ENCODE results near the gene DSE.

The DSE gene

GRCh38 chr6:116389357-116389756 is 18.6 kb downstream of the DSE start:
- no peak for DNase-seq

GRCh38 chr6:116390581-116390980 is 19.8 kb downstream of the DSE start:
- DNase-seq, result no peak

GRCh38 chr6:116392132-116393013 is 21.6 kb downstream of the DSE start:
- no peak for DNase-seq

- DNase-seq, result no peak
Measured at GRCh38 chr6:116393430-116393829, 22.7 kb downstream of the DSE start.

- no peak for DNase-seq
Measured at GRCh38 chr6:116395647-116396046, 24.9 kb downstream of the DSE start.

- DNase-seq, result no peak
Measured at GRCh38 chr6:116396441-116396840, 25.7 kb downstream of the DSE start.

GRCh38 chr6:116397914-116398313 is 27.2 kb downstream of the DSE start:
- no peak for DNase-seq

- DNase-seq, result no peak
Measured at GRCh38 chr6:116398316-116399010, 27.7 kb downstream of the DSE start.

- no peak for DNase-seq
Measured at GRCh38 chr6:116399287-116399686, 28.5 kb downstream of the DSE start.

GRCh38 chr6:116400328-116400727 is 29.6 kb downstream of the DSE start:
- DNase-seq, result no peak

- no peak for DNase-seq
Measured at GRCh38 chr6:116402108-116402937, 31.6 kb downstream of the DSE start.

- DNase-seq, result no peak
Measured at GRCh38 chr6:116403205-116403604, 32.5 kb downstream of the DSE start.

- no peak for DNase-seq
Measured at GRCh38 chr6:116404696-116405095, 33.9 kb downstream of the DSE start.

GRCh38 chr6:116405138-116405537 is 34.4 kb downstream of the DSE start:
- DNase-seq, result no peak

GRCh38 chr6:116405652-116406356 is 35.1 kb downstream of the DSE start:
- DNase-seq, result peak; percentile 8

GRCh38 chr6:116406678-116407345 is 36.1 kb downstream of the DSE start:
- DNase-seq, result no peak

- DNase-seq, result no peak
Measured at GRCh38 chr6:116408491-116408890, 37.7 kb downstream of the DSE start.

GRCh38 chr6:116409756-116410155 is 39.0 kb downstream of the DSE start:
- DNase-seq, result no peak

GRCh38 chr6:116411284-116411623 is 40.5 kb downstream of the DSE start:
- DNase-seq, result no peak

- DNase-seq, result no peak
Measured at GRCh38 chr6:116412270-116412669, 41.5 kb downstream of the DSE start.

- no peak for DNase-seq
Measured at GRCh38 chr6:116413357-116413756, 42.6 kb downstream of the DSE start.

- no peak for DNase-seq
Measured at GRCh38 chr6:116417661-116418060, 46.9 kb downstream of the DSE start.

Measured in activated CD4-positive, alpha-beta T cell treated with anti-CD3 and anti-CD28 coated beads for 48 hours (primary cell).